ENCODE data around the gene UBC.

UBC gene

GRCh38 chr12:124914392-124915238 is at the start of gene UBC:
TSS of gene UBC (minus strand) at chr12:124914650. CDS start at chr12:124913771, 879 bp downstream.
- TF ChIP-seq, protein P1, sequence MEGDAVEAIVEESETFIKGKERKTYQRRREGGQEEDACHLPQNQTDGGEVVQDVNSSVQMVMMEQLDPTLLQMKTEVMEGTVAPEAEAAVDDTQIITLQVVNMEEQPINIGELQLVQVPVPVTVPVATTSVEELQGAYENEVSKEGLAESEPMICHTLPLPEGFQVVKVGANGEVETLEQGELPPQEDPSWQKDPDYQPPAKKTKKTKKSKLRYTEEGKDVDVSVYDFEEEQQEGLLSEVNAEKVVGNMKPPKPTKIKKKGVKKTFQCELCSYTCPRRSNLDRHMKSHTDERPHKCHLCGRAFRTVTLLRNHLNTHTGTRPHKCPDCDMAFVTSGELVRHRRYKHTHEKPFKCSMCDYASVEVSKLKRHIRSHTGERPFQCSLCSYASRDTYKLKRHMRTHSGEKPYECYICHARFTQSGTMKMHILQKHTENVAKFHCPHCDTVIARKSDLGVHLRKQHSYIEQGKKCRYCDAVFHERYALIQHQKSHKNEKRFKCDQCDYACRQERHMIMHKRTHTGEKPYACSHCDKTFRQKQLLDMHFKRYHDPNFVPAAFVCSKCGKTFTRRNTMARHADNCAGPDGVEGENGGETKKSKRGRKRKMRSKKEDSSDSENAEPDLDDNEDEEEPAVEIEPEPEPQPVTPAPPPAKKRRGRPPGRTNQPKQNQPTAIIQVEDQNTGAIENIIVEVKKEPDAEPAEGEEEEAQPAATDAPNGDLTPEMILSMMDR (IDR thresholded peaks at IDR 0.05; ENCODE audit: low read depth, low read length) = no peak
- H3K4me3 ChIP-seq (ENCODE audit: low read depth, low read length) = peak within 1 kb of the TSS; percentile 75

DNA sequence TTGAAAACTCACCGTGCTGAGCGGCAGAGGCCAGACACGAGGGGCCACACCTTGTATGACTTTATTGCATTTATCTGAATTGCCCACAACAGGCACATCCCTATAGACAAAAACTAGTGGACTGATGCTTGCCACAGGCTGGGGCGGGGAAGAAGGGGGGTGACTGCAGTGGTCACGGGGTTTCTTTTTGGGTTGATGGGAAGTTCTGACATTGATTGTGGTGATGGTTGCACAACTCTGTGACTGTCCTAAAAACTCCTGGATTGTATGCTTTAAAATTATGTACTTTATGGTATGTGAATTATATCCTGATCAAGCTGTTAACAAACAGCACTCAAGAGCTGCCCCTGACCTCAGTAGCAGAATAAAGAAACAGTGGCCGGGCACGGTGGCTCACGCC is 48.8 kb upstream of the UBC start:
- no peak overlapping the region for H3K4me3 ChIP-seq (ENCODE audit: low read depth, low read length)
- TF ChIP-seq, protein P1 (IDR thresholded peaks at IDR 0.05; ENCODE audit: low read depth, low read length) = no peak

DNA sequence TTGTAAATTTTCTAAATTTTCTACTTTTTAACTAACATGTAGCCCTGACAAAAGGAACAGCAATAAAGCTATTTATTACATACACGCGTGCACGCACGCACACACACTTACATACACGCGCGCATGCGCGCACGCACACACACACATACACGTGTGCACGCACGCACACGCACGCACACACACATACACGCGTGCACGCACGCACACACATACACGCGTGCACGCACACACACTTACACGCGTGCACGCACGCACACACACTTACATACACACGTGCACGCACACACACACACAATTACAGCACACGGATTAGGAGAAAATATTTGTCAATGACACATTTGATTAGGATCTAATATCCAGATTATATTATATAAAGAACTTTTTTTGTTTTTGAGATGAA is 46.6 kb upstream of the UBC start:
- no peak overlapping the region for H3K4me3 ChIP-seq (ENCODE audit: low read depth, low read length)
- TF ChIP-seq, protein P1 (IDR thresholded peaks at IDR 0.05; ENCODE audit: low read depth, low read length) = no peak

DNA sequence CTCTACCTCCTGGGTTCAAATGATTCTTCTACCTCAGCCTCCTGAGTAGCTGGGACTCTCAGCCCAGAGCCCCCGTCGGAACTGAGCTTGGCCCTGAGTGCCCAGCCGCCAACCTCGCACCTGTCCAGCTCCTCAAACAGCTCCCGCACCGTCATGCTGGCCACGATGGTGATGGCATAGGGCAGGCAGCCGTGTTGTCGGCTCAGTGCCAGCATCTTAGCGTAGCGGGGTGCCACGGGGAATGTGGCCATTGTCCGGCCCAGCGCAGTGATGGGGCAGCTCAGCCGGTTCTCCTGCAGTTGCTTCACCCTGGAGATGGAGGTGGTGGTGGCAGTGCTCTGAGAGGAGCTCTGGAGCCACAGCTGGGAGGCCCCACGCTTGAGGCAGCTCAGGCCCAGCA is 42.1 kb upstream of the UBC start:
- TF ChIP-seq, protein P1 (IDR thresholded peaks at IDR 0.05; ENCODE audit: low read depth, low read length) = no peak
- H3K4me3 ChIP-seq (ENCODE audit: low read depth, low read length) = no peak overlapping the region

DNA sequence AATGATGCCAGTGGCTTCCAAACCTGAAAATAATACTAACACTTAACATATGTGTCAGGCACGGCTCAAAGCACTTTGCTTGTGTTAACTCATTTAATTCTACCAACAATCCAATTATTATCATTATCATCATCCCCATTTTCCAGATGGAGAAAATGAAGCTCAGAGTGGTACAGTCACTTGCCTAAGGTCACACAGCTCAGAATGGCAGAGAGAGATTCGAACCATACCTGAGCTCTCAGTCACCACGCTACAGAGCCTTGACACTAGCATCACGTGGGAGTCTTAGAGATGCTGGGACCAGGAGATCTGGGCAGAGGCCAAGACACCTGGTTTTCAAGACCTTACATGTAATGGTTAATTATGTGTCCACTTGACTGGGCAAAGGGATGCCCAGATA is 40.3 kb upstream of the UBC start:
- no peak overlapping the region for H3K4me3 ChIP-seq (ENCODE audit: low read depth, low read length)
- TF ChIP-seq, protein P1 (IDR thresholded peaks at IDR 0.05; ENCODE audit: low read depth, low read length) = no peak

DNA sequence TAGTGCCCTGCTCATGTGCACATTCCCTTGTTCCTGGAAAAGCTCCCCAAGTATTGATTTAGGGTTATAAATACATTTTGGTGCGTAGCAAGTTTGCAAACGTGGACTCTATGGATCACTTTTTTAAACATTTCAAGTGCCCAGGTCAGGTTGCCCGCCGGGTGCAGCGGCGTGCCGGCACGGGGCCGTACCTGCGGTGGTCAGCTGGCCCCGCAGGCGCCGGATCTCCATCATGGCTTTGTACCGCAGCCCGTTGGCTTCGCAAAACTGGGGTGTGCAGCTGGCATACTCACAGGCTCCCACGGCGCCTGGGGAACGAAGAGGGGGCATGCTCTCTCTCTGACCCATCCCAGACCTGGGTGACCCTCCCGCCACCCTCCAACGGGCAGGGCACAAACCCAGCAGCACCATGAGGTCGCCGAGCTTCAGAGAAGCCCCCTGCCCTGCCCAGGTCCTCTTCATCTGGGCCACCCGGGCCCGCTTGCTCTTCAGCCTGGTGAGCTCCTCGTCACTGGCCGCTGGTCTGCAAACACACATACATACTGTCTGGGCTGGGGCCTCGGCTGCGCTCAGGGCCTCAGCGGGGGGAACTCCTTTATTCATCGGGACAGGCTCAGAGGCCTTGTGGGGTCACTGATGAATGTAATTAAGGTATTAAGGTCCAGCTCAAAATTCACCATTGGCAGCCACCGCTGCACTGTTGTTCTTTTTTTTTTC is 39.4 kb upstream of the UBC start:
- H3K4me3 ChIP-seq (ENCODE audit: low read depth, low read length) = no peak overlapping the region
- TF ChIP-seq, protein P1 (IDR thresholded peaks at IDR 0.05; ENCODE audit: low read depth, low read length) = no peak

GRCh38 chr12:124952801-124953200 is 38.4 kb upstream of the UBC start:
- TF ChIP-seq, protein P1 (IDR thresholded peaks at IDR 0.05; ENCODE audit: low read depth, low read length) = no peak
- no peak overlapping the region for H3K4me3 ChIP-seq (ENCODE audit: low read depth, low read length)
